GM08714 (cell line): ENCODE results near the gene OTX2.

ENCODE experiments used
- H3K4me3 ChIP-seq: fragments of 200-500 bp; sonication (Bioruptor generic); 2 replicates; pipeline ENCODE4 v1.5.1; 2014; ENCODE audit warnings: mild to moderate bottlenecking, low read length, inconsistent platforms
- ZNF274 ChIP-seq: IDR thresholded peaks from 2 replicates; pipeline ENCODE4 v1.6.1; 2012; ENCODE audit warnings: mild to moderate bottlenecking, low read depth, low read length

Gene OTX2

DNA sequence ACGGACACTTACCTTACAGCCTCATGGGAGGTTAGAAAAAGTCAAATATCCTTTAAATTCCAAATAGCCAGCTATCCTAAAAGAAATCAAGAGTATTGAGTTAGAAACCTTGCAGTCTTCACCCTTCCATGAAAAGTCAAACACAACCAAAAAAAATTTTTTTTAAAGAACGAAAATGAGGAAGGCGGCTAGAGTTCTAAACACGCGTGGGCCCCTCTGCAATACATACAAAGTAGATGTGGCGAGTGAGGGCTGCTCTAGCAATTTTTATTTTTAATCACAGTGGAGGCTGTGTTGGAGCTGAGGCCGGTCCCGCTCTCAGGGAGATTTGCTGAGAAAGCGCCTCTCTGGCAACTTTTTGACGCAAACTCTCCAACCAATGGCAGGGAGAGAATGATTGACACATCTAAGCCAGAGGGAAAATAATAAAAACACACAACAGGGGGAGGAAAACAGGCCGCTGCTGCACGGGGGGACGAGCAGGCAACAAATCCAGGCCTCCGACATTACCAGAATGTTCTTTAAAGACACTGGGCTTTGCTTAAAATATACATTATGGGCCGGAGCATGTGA is at the start of gene OTX2:
OTX2 (minus strand) TSS at position 333 of the 573 bp plus-strand sequence. CDS start 5,023 bp downstream, outside the sequence.
- no peak for TF ChIP-seq ZNF274
- H3K4me3 ChIP-seq = no peak within 1 kb of the TSS

DNA sequence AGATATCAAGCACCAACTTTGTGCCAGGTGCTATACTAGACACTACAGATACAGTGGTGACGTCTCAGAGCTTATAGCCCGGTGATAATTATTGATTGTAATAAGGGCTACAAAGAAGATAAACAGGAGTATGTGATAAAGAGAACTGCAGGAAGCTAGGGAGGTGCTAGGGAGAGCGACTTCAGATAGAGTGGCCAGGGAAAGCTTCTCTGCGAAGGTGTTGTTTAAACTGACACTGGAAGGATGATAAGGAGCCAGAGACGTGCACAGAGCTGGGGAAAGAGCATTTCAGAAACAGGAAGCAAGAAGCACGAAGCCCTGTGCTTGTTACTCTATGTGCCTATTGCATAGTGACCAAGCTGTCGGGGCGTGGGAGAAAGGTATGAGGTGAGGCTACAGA is 48.1 kb upstream of the OTX2 start:
- no peak for TF ChIP-seq ZNF274
- no peak overlapping the region for H3K4me3 ChIP-seq

DNA sequence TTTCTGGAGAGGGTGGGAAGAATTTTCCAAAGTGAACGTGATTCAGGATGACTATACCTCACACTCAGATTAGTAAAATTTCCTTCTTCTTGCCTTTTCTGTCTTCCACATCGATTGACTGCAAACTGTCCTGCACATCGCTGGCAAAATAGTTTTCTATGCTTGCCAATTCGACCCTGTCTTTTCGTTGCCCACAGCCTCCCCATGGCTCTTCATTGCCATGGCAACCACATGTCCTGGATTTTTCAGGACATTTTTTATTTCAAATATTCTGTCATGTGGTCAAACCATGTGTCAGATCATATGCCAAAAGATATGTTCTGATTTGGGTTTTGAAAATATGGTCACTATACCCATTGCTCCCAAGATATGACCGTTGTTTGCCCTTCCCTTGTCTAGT is 46.9 kb upstream of the OTX2 start:
- H3K4me3 ChIP-seq = no peak overlapping the region
- no peak for TF ChIP-seq ZNF274

DNA sequence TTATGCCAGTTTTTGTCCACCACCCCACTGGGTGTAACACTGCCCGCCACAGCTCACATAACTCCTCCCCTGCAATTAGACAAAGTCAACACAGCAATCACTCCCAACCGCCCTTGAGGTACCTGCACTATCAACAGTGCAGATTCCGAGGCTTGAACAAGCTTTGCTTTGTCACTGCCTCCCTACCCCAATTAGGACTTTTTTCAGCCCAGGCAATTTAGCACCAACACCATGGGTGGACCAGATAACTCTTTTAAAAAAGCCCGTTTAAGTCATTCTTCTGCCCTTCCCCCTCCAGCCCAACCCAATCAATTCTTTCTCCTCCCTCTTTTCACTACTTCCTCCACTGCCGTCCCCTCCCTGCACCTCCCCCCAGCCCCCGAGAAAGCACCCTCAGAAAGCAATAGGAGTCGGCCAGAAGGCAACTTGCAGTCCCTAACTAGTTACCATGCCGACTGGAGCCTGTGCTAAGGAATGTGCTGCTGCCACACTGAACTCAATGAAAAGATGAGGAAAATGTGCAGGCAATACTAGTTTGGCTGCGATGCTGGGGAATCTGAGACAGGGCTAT is 45.7 kb upstream of the OTX2 start:
- no peak overlapping the region for H3K4me3 ChIP-seq
- no peak for TF ChIP-seq ZNF274

DNA sequence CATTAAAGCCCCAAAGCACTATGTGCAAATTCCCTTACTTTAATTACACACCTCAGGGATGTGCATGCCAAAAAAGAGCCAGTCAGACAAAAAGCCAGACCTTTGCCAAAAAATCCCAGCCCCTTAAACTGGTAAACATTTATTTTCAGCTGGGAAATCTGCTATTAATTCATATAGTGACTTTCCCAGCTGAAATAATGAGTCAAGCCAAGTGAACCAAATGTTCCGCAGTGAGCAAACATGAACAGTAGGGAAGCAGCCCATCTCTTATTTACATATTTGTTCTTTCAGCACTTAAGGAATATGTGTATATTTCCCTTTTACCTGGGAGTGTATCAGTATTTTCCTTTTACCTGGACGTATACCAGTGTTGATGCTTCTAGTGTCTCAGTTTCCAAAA is 44.0 kb upstream of the OTX2 start:
- TF ChIP-seq ZNF274 = no peak
- H3K4me3 ChIP-seq = no peak overlapping the region

DNA sequence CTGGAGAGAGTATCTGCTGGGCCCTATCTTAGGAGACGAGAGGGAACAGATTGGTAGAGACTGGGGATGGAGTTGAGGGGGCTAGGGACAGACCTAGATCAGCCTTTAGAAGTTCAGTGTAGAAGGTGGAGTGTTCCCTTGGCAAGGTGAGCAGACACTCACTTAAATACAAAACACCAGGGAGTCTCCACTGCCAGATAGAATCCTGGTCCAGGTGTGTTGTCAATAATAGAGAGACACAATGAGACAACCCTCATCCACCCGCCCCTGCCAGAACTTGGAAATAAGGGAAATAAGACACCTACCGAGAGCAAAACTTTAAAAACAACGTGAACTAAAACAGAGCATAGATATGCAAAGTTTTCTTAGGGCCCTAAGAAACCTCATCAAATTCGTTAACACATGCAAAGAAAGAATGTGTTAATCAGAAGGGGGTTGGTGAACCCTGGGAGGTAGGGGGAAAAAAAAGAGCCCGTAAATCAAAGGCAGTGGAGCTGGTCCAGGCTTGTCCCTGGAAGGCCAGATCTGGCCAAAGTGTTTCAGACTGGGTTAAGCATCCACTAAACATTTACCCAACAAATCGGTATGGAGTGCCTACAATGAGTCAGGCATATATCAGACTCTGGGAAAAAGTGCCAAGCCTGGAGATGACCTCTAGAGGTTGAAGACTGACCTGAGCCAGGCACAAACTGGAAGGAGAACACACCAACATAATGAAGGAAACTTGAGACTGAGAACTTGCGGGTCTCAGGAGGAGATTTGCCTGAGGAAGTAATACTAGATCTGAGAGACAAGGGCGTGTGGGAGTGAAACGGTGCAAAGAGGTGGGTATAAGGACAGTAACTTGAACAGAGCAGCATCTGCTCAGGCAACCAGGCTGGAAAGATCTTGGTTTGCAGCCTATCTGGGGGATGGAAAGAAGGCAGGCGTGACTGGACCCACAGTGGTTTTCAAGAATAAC is 37.0 kb upstream of the OTX2 start:
- no peak overlapping the region for H3K4me3 ChIP-seq
- no peak for TF ChIP-seq ZNF274

DNA sequence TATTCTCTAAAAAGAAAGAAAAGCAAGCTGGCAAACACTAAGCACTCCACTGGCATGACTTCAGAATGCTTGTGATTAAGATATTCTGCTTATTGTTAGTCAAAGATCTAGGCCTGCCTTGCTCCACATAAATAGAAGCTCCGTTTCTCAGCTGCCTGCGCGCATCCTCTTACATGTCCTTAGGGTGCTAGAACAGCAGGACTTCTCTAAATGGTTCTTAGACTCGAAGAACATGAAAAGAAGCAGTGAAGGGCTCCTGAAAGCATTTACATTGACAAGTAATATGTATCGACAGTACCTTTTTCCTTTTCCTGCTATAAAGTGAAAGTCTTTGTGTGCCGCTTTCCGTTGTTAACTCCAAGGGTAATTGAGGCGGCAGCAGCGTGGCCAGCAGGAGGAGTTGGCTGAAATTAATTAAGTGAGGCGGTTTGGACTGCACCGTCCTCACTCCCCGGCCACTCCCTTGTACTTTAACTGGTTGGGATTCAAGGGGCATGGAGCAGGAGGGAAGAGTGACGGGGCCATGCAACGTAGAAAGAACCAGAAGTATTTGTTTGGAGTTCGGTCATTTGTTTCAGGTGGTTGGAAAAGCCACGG is 34.2 kb upstream of the OTX2 start:
- no peak for TF ChIP-seq ZNF274
- H3K4me3 ChIP-seq = no peak overlapping the region

DNA sequence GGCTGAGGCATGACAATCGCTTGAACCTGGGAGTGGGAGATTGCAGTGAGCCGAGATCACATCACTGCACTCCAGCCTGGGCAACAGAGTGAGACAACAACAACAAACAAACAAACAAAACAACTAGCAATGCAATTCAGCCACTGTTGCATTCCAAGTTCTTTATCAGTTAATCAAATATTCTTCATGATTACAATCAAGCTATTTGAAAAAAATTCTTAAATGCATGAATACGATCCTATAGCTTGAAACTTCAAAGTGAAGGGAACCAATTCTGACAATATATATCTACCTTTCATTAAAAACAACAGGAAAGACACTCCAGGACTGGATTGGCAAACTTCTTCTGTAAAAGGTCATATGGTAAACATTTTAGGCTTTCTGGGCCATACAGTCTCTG is 31.3 kb upstream of the OTX2 start:
- TF ChIP-seq ZNF274 = no peak
- no peak overlapping the region for H3K4me3 ChIP-seq

DNA sequence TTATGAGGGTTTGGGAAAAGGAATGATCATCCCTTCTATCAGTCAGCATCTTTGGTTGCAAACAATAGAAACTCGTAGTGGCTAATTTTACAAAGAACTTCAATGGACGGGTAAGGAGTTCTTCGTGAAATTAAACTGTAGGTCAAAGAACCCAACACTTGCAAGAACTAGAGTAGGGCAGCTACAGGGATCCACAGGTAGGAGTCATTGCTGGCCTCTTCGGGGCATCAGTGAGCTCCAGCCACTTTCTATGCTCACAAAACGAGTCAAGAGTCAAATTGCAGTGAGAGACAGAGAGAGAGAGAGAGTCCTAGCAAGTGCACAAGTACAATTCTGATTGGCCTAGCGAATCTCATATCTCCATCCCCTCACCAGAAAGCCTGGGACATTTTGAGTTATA is 29.9 kb upstream of the OTX2 start:
- TF ChIP-seq ZNF274 = no peak
- H3K4me3 ChIP-seq = no peak overlapping the region

DNA sequence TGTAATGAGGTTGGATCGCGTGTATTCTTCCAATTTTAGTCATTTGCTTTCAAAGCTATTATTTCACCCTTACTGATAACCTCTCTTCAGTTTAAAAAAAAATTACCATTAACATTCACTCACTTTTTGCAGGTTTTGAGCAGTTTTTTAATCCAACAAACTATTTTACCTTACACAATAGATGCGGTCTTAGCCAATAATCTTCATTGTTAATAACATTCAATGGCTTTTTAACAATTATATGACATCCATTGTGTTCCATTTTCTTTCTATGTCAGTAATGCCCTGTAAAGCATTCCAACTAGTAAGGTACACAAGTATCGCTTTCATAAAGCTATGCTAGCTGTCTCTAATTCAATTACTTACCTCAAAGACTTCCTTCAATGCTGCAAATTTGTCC is 18.9 kb upstream of the OTX2 start:
- no peak overlapping the region for H3K4me3 ChIP-seq
- no peak for TF ChIP-seq ZNF274

DNA sequence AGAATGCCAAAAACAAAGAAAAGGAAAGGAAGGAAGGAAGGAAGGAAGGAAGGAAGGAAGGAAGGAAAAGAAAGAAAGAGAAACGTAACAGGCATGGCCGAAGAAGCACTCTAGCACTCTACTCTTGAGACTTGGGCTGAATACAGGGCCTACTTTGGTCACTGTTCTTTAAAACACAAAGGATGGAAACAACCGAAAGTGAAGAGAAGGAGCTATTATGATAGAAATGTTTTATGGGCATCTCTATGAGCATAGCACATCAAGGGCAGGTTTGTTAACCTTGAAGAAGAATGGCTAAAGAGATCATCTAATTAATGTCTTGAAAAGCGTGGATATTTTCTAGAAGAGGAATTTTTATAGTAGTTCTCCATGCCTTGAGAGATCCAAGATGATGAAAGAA is 15.9 kb upstream of the OTX2 start:
- no peak for TF ChIP-seq ZNF274
- H3K4me3 ChIP-seq = no peak overlapping the region

DNA sequence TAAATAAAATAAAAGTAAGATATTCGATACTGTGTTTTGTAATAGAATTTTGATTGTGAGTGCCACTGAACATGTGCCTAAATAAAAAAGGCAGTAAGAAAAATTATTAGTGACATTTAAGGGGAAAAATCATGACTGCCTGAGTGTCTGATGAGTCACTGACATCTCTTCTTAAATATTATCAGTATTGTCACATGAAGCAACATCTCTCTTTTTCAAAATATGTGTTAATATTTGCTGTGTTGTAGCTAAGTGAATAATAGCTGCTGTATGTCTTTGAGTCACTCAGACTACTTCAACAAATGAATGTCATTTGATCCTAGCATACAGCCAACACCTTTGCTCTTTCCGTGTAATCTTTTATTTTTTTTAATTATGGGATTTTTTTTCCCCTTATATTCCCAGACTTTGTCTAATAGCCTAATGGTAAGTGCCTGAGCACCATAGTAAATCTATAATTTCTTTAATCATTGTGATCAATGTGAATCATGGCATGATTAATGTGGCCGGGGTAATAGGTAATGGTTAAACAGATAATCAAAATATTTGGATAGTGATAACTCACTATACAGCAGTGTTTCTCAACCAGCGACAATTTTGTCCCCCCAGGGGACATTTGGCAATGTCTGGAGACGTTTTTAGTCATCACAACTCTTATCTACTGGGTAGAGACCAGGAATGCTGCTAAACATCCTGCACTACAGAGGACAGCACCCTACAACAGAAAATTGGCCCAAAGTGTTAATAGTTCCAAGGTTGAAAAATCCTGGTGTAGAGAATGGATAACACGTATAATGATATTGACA is 11.7 kb upstream of the OTX2 start:
- no peak overlapping the region for H3K4me3 ChIP-seq
- TF ChIP-seq ZNF274 = no peak

DNA sequence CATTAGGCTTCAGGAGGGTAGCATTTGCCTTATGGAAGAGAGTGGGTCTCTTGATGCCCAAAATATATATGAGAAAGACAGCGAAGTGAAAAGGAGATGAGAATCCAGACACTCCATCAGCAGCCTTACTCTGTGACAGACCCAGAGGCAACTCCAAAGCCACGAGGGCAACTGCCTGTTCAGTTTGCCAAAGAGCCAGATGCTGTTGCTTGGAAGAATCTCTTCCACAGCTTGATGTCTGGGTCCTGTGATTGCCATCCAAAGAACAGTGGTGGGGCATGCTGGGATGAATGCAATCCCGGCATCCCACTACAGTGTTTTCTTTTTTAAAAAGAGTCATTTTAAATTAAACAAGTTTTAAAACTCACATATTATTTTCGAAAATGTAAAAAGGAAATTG is 10.9 kb upstream of the OTX2 start:
- TF ChIP-seq ZNF274 = no peak
- no peak overlapping the region for H3K4me3 ChIP-seq

DNA sequence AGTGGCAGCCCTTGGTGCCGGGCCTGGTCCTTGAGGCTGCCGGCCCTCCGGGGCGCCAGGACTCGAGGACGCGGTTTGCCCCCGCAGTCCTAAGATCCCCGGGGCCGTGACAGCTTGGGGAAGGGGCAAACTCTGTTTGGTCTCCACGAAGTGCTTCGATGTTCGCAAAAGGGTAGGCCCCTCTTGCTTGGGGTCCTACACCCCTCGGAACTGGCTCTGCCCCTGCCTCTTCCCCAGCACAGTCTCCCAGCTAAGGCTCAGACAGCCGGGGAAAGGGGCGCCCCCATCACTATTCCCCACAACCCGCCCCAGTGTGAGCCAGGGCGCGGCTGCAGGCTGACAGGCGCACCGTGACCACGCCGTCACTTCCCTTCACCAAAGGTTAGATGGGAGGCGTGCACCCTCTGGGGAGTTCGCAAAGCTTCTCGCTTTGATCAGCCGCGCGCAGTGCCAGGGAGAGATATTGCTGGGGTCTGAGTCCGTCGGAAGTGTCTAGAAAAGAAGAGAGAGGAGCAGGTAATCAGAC is 7.2 kb upstream of the OTX2 start:
- no peak for TF ChIP-seq ZNF274
- no peak overlapping the region for H3K4me3 ChIP-seq
